ENCODE measurements around the gene TAAR6. TPM values are rescaled to one million over a fixed set of nuclear protein-coding genes. Genes with fewer than 3 reads are reported as not detected.
"Not testable (repeated sequence)": the region's sequence is repeated elsewhere in the genome, so short reads cannot be mapped to it uniquely, and the experiment has no call there.

The TAAR6 gene
- total RNA-seq, 4 donors from 2014 or later = not detected

DNA sequence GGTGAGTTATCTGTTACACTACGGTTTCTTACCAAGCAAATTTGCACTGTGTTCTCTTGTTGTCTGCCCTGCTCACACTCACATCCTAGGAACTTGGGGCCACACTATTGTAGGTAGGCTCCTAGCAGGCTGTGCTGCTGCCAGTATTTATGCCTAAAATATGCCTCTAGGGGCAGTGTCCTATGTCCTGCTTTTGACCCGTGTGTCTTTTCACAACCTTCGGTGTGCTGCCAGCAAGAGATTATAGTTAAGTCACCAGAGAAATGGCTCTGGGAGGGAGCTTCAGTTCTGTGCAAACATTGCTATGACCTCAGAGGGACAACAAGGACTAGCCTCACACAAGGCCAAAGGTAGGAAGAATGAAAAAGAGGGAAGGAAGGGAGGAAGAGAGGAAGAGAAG lies 28.4 kb downstream of the TAAR6 start:
- no peak overlapping the region for H3K4me3 ChIP-seq
- H3K9me3 ChIP-seq = no peaks in the 10 kb centered on the region
- no peak for TF ChIP-seq POLR2A (IDR thresholded peaks at IDR 0.05)
- TF ChIP-seq, protein P1, sequence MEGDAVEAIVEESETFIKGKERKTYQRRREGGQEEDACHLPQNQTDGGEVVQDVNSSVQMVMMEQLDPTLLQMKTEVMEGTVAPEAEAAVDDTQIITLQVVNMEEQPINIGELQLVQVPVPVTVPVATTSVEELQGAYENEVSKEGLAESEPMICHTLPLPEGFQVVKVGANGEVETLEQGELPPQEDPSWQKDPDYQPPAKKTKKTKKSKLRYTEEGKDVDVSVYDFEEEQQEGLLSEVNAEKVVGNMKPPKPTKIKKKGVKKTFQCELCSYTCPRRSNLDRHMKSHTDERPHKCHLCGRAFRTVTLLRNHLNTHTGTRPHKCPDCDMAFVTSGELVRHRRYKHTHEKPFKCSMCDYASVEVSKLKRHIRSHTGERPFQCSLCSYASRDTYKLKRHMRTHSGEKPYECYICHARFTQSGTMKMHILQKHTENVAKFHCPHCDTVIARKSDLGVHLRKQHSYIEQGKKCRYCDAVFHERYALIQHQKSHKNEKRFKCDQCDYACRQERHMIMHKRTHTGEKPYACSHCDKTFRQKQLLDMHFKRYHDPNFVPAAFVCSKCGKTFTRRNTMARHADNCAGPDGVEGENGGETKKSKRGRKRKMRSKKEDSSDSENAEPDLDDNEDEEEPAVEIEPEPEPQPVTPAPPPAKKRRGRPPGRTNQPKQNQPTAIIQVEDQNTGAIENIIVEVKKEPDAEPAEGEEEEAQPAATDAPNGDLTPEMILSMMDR (IDR thresholded peaks at IDR 0.05) = no peak
- H3K4me1 ChIP-seq = no peaks in the 10 kb centered on the region
- no peaks in the 10 kb centered on the region for H3K27me3 ChIP-seq
- no peak for DNase-seq
- intact Hi-C loops (cut with DNase I; ENCODE audit: low total_unique reads) = no loop called here
- H3K36me3 ChIP-seq = no peaks in the 10 kb centered on the region
- H3K27ac ChIP-seq = no peak overlapping the region

DNA sequence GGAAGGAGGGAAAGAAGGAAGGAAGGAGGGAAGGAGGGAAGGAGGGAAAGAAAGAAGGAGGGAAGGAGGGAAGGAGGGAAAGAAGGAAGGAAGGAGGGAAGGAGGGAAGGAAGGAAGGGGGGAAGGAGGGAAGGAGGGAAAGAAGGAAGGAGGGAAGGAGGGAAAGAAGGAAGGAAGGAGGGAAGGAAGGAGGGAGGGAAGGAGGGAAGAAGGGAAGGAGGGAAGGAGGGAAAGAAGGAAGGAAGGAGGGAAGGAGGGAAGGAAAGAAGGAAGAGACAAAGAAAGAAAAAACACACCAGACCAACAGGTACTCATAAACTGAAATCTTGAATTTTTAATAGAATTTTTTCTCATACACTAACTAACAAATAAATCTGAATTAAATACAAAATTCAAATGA lies 30.8 kb downstream of the TAAR6 start:
- H3K4me1 ChIP-seq; H3K27ac ChIP-seq; H3K9me3 ChIP-seq; intact Hi-C loops (cut with DNase I; ENCODE audit: low total_unique reads); H3K36me3 ChIP-seq; H3K27me3 ChIP-seq; H3K4me3 ChIP-seq; DNase-seq: not testable (repeated sequence)

DNA sequence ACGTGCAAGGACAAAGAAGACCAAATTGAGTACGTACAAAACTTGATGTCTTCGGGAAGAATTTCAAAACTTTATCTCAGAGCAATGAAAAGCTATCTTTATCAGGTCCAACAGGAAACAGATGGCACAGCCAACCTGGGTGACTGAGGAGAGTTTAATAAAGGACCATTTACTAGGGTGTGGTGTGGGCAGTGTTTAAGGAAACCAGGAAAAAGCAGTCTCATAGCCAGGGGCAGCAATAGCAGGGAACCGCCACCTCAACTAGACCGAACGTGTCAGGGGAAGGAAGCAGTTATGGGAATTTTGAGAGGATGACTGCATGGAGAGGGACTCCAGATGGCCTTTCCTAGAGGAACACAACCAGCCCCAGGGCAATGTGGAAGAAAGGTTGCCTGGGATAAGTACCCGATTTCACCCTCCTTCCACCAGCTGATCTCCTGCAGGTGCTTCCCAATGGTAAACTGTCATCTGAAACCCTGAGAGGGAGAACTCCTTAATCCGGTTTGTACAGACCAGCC lies 34.6 kb downstream of the TAAR6 start:
- Histone ChIP-seq H3K9me3 (no peaks in the 10 kb centered on the region), H3K4me1 (no peaks in the 10 kb centered on the region), H3K36me3 (no peaks in the 10 kb centered on the region), H3K27ac (no peak overlapping the region), H3K4me3 (no peak overlapping the region), H3K27me3 (peaks cover 0 to 3% of the 10 kb centered on the region in 2 donors)
- no peak for DNase-seq
- TF ChIP-seq, protein P1 (IDR thresholded peaks at IDR 0.05) = no peak
- no peak for TF ChIP-seq POLR2A (IDR thresholded peaks at IDR 0.05)
- intact Hi-C loops (cut with DNase I; ENCODE audit: low total_unique reads) = no loop called here

DNA sequence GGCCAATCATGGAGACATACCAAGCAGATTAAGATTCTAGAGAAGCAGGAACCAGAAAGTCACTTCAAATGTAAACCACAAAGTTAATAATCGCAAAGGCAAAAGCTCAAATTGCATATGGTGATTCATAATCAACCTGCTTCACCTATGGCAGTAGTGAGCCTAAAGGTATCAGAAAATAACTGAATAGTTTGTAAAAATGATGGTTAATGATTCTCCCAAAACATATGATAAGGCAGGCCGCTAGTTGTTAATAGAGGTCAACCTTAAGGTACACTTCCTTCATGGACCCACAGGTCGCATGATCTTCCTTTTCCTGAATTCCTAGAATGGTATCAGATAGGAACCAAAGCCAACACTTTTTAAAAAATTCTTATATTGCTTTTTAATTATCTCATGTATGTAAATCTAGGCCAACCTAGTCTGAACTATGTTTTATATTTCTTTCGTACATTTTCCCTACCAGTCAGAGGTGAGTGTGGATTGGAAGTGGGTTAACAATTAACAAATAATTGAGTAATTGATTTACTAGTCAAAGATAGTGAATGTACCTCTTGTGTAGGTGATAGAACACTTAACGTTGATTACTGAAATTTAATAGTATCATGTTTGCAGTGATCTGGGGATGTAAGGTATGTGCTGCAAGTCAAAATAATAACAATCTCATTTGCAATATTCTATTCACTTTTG lies 37.6 kb downstream of the TAAR6 start:
- H3K27ac ChIP-seq = no peak overlapping the region
- TF ChIP-seq, protein P1 (IDR thresholded peaks at IDR 0.05) = no peak
- no peak for TF ChIP-seq POLR2A (IDR thresholded peaks at IDR 0.05)
- peaks cover 0 to 3% of the 10 kb centered on the region in 2 donors for H3K27me3 ChIP-seq
- no peak overlapping the region for H3K4me3 ChIP-seq
- no peaks in the 10 kb centered on the region for H3K4me1 ChIP-seq
- DNase-seq = no peak
- H3K9me3 ChIP-seq = no peaks in the 10 kb centered on the region
- no peaks in the 10 kb centered on the region for H3K36me3 ChIP-seq
- intact Hi-C loops (cut with DNase I; ENCODE audit: low total_unique reads) = no loop called here

DNA sequence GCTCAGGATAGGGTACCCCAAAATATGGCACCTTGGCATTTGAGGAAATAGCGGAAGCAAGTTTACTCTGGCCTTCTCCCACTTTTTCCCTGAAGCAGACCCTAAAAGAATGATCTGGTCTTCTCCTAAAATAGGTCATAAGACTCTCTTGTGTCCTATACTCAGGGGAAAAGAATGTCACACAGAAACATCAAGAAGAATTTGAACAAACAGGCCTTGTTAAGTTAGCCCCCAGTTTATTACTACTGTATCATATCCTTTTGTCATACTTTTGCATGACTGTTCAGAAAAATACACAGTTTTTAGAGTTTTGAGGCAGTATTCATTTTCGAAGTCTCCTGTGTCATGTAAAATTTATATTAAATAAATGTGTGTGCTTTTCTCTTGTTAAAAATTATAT lies 41.5 kb downstream of the TAAR6 start:
- Histone ChIP-seq H3K4me1 (no peaks in the 10 kb centered on the region), H3K9me3 (no peaks in the 10 kb centered on the region), H3K27ac (no peak overlapping the region), H3K4me3 (no peak overlapping the region), H3K36me3 (no peaks in the 10 kb centered on the region), H3K27me3 (no peaks in the 10 kb centered on the region)
- no peak for TF ChIP-seq POLR2A (IDR thresholded peaks at IDR 0.05)
- TF ChIP-seq, protein P1 (IDR thresholded peaks at IDR 0.05) = no peak
- intact Hi-C loops (cut with DNase I; ENCODE audit: low total_unique reads) = no loop called here
- no peak for DNase-seq
